ENCODE data around the gene SUSD4. TPM values are rescaled to one million over a fixed set of nuclear protein-coding genes. Genes with fewer than 3 reads are reported as not detected.

SUSD4 gene
- total and polyA plus RNA-seq, 2 of the 8 experiments (the other 6 are each of a cell fraction or from before 2014, with no cell fraction given) = 3.9 to 5.2 TPM

- TF ChIP-seq, protein P1, sequence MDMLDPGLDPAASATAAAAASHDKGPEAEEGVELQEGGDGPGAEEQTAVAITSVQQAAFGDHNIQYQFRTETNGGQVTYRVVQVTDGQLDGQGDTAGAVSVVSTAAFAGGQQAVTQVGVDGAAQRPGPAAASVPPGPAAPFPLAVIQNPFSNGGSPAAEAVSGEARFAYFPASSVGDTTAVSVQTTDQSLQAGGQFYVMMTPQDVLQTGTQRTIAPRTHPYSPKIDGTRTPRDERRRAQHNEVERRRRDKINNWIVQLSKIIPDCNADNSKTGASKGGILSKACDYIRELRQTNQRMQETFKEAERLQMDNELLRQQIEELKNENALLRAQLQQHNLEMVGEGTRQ (IDR thresholded peaks at IDR 0.05; ENCODE audit: low read length) = no peak
- TF ChIP-seq SP1 (IDR thresholded peaks at IDR 0.05; ENCODE audit: low read depth, low read length) (no peak), BCL11A (IDR thresholded peaks at IDR 0.05; ENCODE audit: low read depth in 2 of 2, low read length in 2 of 2) (no peak), HDAC2 (IDR thresholded peaks at IDR 0.05; ENCODE audit: borderline replicate concordance in 1 of 2, low read depth in 2 of 2, low read length in 2 of 2) (no peak), EZH2 (IDR thresholded peaks at IDR 0.05; ENCODE audit: low read depth, low read length, severe bottlenecking) (peak; percentile 37), GTF2F1 (IDR thresholded peaks at IDR 0.05; ENCODE audit: borderline replicate concordance, low read depth, low read length) (no peak), TBP (IDR thresholded peaks at IDR 0.05; ENCODE audit: low read depth, low read length) (no peak), HDAC6 (IDR thresholded peaks at IDR 0.05; ENCODE audit: low read depth, low read length) (no peak), CREB1 (IDR thresholded peaks at IDR 0.05) (no peak), CTBP2 (IDR thresholded peaks at IDR 0.05; ENCODE audit: borderline replicate concordance, insufficient read depth, insufficient read length, low read length) (no peak), RNF2 (IDR thresholded peaks at IDR 0.05; ENCODE audit: borderline replicate concordance, low read depth, low read length, missing control alignments, poor library complexity, severe bottlenecking) (no peak), KDM4A (IDR thresholded peaks at IDR 0.05; ENCODE audit: low read depth, low read length, severe bottlenecking) (peak; percentile 85), MAFK (IDR thresholded peaks at IDR 0.05; ENCODE audit: low read depth, low read length) (no peak), TEAD4 (IDR thresholded peaks at IDR 0.05; ENCODE audit: low read depth, low read length) (peak; percentile 81), SAP30 (IDR thresholded peaks at IDR 0.05; ENCODE audit: insufficient read depth, insufficient replicate concordance, low read length) (no peak), CEBPB (IDR thresholded peaks at IDR 0.05; ENCODE audit: low read depth, low read length) (no peak), GABPA (IDR thresholded peaks at IDR 0.05; ENCODE audit: borderline replicate concordance, insufficient read depth, low read length) (0 out of 2 replicates have a peak, but pooled peaks have one; percentile 30), JUN (IDR thresholded peaks at IDR 0.05; ENCODE audit: low read depth, low read length) (no peak), SP2 (IDR thresholded peaks at IDR 0.05; ENCODE audit: low read length) (no peak), SIRT6 (IDR thresholded peaks at IDR 0.05; ENCODE audit: low read length) (no peak)
- TF ChIP-seq, protein P2, sequence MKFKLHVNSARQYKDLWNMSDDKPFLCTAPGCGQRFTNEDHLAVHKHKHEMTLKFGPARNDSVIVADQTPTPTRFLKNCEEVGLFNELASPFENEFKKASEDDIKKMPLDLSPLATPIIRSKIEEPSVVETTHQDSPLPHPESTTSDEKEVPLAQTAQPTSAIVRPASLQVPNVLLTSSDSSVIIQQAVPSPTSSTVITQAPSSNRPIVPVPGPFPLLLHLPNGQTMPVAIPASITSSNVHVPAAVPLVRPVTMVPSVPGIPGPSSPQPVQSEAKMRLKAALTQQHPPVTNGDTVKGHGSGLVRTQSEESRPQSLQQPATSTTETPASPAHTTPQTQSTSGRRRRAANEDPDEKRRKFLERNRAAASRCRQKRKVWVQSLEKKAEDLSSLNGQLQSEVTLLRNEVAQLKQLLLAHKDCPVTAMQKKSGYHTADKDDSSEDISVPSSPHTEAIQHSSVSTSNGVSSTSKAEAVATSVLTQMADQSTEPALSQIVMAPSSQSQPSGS (IDR thresholded peaks at IDR 0.05; ENCODE audit: low read length) = no peak
These were observed 858 bp upstream of the SUSD4 start (continued) for GRCh38 chr1:223364685-223365382.

All from H1 (cell line).